Measurements from ENCODE around the gene CPNE4.

Gene CPNE4

GRCh38 chr3:131794766-131795388 lies 239.9 kb downstream of the CPNE4 start:
- DNase-seq: no peak

GRCh38 chr3:131793870-131794269 lies 240.9 kb downstream of the CPNE4 start:
- no peak for DNase-seq

GRCh38 chr3:131789188-131789587 lies 245.6 kb downstream of the CPNE4 start:
- DNase-seq: no peak

GRCh38 chr3:131786386-131786785 lies 248.4 kb downstream of the CPNE4 start:
- no peak for DNase-seq

- no peak for DNase-seq
Measured at GRCh38 chr3:131782751-131783150, 252.1 kb downstream of the CPNE4 start.

- no peak for DNase-seq
Measured at GRCh38 chr3:131778526-131778925, 256.3 kb downstream of the CPNE4 start.

GRCh38 chr3:131775650-131776049 lies 259.2 kb downstream of the CPNE4 start:
- DNase-seq: no peak

- DNase-seq: no peak
Measured at GRCh38 chr3:131772269-131773026, 262.4 kb downstream of the CPNE4 start.

GRCh38 chr3:131762981-131763564 lies 271.7 kb downstream of the CPNE4 start:
- DNase-seq: no peak

DNA sequence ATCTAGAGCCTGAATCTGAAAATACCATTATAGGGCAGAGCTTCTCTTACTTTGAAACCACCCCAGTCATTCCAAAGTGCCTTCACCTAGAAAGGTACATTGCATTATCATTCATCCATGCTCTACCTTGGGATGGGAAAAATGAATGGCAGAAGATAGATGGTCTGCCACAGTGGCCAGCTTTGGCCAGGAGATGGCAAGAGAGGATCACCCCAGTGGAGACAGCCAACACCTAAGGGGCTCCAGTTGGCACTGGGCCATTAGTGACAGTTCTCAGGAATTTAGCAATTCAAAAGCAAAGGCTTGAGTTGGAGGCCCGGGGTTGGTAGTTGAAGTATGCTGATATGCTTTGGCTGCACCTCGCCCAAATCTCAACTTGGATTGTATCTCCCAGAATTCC lies 278.4 kb downstream of the CPNE4 start:
- no peak for DNase-seq

DNA sequence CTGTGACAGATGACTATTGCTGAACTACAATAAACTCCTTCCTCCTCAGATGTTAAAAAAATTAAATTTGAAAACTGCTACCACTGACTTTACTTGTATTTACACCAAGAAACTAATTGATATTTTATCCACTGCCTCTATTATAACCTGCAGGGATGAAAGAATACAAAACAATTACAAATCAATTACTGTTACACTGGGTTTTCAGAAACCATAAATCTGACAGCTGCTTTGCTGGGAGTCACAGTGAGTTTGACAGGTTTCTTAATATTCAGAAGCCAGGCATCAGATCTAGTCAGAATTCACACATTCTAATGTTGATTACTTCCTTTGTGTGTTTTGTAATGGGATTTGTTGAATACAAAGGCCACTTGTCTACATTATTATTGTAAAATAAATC lies 279.4 kb downstream of the CPNE4 start:
- DNase-seq: no peak

GRCh38 chr3:131750256-131750655 lies 284.6 kb downstream of the CPNE4 start:
- DNase-seq: no peak

- DNase-seq: no peak
Measured at GRCh38 chr3:131749826-131750225, 285.0 kb downstream of the CPNE4 start.

- no peak for DNase-seq
Measured at GRCh38 chr3:131747466-131747865, 287.3 kb downstream of the CPNE4 start.

GRCh38 chr3:131744765-131745164 lies 290.0 kb downstream of the CPNE4 start:
- DNase-seq: no peak

- no peak for DNase-seq
Measured at GRCh38 chr3:131743126-131743525, 291.7 kb downstream of the CPNE4 start.

DNA sequence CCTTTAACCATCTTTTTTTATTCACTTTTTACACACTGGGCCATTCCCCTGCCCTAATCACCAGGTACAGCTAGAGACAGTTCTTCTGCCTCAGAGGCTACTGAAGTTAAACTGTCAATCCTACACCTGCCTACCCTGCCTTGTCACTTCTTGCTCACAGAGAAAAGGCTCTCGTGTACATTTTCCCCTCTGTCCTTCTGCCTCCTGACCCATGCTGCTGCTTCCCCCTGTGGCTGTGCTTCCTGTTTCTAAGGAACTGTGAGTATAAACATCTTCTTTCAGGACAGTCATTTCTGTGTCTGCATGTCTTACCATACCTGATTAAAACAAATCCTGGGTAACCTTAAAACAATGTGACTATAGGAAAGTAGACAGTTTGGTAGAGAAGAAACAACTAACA lies 295.6 kb downstream of the CPNE4 start:
- no peak for DNase-seq

DNA sequence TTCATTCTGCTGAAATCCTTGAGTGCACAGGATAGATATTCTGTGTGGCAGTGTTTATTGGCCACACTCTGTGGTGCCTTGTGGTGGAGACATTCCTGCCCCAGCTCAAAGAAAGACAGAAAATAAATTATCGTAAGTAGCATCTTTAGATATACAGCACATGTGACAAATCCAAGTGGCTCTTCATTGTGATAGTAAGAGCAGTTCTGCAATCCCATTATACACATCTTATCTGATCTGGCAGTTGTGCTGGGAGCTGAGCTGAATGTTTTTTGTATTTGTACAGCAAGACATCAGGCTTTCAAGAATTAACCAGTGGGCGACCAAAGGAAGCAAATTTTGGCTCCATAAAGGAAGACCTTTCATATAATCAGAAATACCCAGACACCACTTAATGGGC lies 296.7 kb downstream of the CPNE4 start:
- DNase-seq: no peak

DNA sequence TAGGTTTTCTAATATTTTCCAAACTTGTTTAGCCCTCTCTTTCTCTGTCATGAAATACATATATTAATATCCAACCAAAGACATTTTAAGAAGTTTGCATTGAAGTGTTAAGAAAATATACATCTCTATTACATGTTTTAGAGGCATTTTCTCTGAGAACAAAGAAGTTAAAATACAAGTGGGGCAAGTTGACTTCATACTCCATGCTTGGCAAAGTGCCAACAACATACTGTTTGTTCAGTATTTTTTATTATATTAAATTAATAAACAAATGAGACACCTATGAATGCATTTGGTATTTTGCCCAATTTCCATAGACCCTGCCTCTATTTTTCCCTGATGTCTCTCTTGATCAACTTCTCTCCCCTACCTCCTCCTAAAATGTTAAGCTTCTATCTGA lies 299.3 kb downstream of the CPNE4 start:
- DNase-seq: no peak

GRCh38 chr3:131735116-131735515 lies 299.7 kb downstream of the CPNE4 start:
- DNase-seq: no peak

GRCh38 chr3:131733086-131733841 lies 301.6 kb downstream of the CPNE4 start:
- no peak for DNase-seq

- DNase-seq: no peak
Measured at GRCh38 chr3:131731709-131732108, 303.1 kb downstream of the CPNE4 start.

GRCh38 chr3:131730581-131730980 lies 304.2 kb downstream of the CPNE4 start:
- DNase-seq: no peak

DNA sequence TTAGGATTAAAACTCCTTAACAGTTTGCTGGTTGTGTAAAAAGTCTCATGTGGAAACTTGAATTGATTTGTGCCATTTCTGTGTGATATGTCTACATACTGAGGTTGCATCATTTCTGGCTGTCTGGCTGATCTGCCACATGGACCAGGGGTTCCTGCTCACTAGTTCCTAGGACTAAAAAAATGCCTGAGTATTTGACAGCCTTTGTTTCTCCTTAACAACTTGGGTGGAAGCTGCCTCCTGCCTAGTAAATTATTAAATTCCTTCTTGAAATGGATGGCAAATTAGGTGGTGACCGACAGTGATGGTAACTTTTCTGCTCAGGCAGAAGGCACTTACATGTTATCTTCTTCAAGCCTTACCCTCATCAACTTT lies 305.2 kb downstream of the CPNE4 start:
- DNase-seq: no peak
